Prostate gland (tissue), 2 donors: ENCODE results near the gene UTP3.

Experiments
- CTCF ChIP-seq, 4 experiments: fragments of 200-600 bp in 2 of 4; fragments of 450-650 bp in 2 of 4; sonication (generic) in 2 of 4; IDR thresholded peaks; 1 replicate in 3 of 4; 2 replicates in 1 of 4; pipeline ENCODE4 v1.5.1; 2016 to 2019; ENCODE audit warnings: antibody characterized with exemption in 4 of 4, mild to moderate bottlenecking in 2 of 4, moderate library complexity in 2 of 4
- POLR2A ChIP-seq: fragments of 450-650 bp; IDR thresholded peaks from one replicate; pipeline ENCODE4 v1.6.1; 2016; ENCODE audit warnings: antibody characterized with exemption, mild to moderate bottlenecking
- POLR2AphosphoS5 ChIP-seq: sonication (generic); formaldehyde crosslinking; IDR thresholded peaks from one replicate; pipeline ENCODE4 v1.6.1; 2017; ENCODE audit warnings: antibody characterized with exemption

- TF ChIP-seq POLR2AphosphoS5 = no peak
- no peak for TF ChIP-seq POLR2A
- TF ChIP-seq CTCF (IDR thresholded peaks at IDR 0.05) = no peak
Observed at GRCh38 chr4:70734971-70735370, 46.6 kb downstream of the UTP3 start.
